ENCODE results near the gene KHK.

KHK gene

GRCh38 chr2:27042159-27042661, 44.4 kb upstream of the KHK start:
- no peak for DNase-seq (ENCODE audit: low read depth, low spot score)
- no peaks in the 10 kb centered on the region for H3K4me1 ChIP-seq (ENCODE audit: insufficient read depth, insufficient read length)
- H3K9ac ChIP-seq (ENCODE audit: insufficient read length, low read depth) = no peak overlapping the region
- no peak overlapping the region for H3K4me3 ChIP-seq (ENCODE audit: insufficient read length, low read depth)
- no peaks in the 10 kb centered on the region for H3K9me3 ChIP-seq (ENCODE audit: insufficient read depth, low read length)
- no peak for TF ChIP-seq YY1 (IDR thresholded peaks at IDR 0.05; ENCODE audit: insufficient read depth, insufficient read length)
- no peak for TF ChIP-seq ZNF274 (IDR thresholded peaks at IDR 0.05; ENCODE audit: low read depth, low read length)
- no peak for TF ChIP-seq SUZ12 (IDR thresholded peaks at IDR 0.05; ENCODE audit: extremely low read depth, insufficient read depth, insufficient read length)
- H3K36me3 ChIP-seq (ENCODE audit: insufficient read depth, insufficient read length, low read length) = peaks cover 59% of the 10 kb centered on the region
- no peaks in the 10 kb centered on the region for H3K27me3 ChIP-seq (ENCODE audit: insufficient read depth, insufficient read length)

- DNase-seq (ENCODE audit: low read depth, low spot score) = no peak
Measured at GRCh38 chr2:27042985-27043634, 43.5 kb upstream of the KHK start.

GRCh38 chr2:27049422-27050280, 36.9 kb upstream of the KHK start:
- peak overlapping the region; percentile 71 for H3K9ac ChIP-seq (ENCODE audit: insufficient read length, low read depth)
- no peaks in the 10 kb centered on the region for H3K27me3 ChIP-seq (ENCODE audit: insufficient read depth, insufficient read length)
- DNase-seq (ENCODE audit: low read depth, low spot score) = peak; percentile 22
- H3K4me3 ChIP-seq (ENCODE audit: insufficient read length, low read depth) = peak overlapping the region; percentile 65
- peaks cover 2% of the 10 kb centered on the region for H3K4me1 ChIP-seq (ENCODE audit: insufficient read depth, insufficient read length)
- H3K36me3 ChIP-seq (ENCODE audit: insufficient read depth, insufficient read length, low read length) = peaks cover 20% of the 10 kb centered on the region
- H3K9me3 ChIP-seq (ENCODE audit: insufficient read depth, low read length) = no peaks in the 10 kb centered on the region
- TF ChIP-seq YY1 (IDR thresholded peaks at IDR 0.05; ENCODE audit: insufficient read depth, insufficient read length) (no peak), ZNF274 (IDR thresholded peaks at IDR 0.05; ENCODE audit: low read depth, low read length) (no peak), SUZ12 (IDR thresholded peaks at IDR 0.05; ENCODE audit: extremely low read depth, insufficient read depth, insufficient read length) (no peak)

More at GRCh38 chr2:27042985-27043634, 43.5 kb upstream of the KHK start:
- H3K27me3 ChIP-seq (ENCODE audit: insufficient read depth, insufficient read length) = no peaks in the 10 kb centered on the region
- H3K9ac ChIP-seq (ENCODE audit: insufficient read length, low read depth) = no peak overlapping the region
- H3K4me3 ChIP-seq (ENCODE audit: insufficient read length, low read depth) = no peak overlapping the region
- H3K9me3 ChIP-seq (ENCODE audit: insufficient read depth, low read length) = no peaks in the 10 kb centered on the region
- TF ChIP-seq ZNF274 (IDR thresholded peaks at IDR 0.05; ENCODE audit: low read depth, low read length) (no peak), SUZ12 (IDR thresholded peaks at IDR 0.05; ENCODE audit: extremely low read depth, insufficient read depth, insufficient read length) (no peak), YY1 (IDR thresholded peaks at IDR 0.05; ENCODE audit: insufficient read depth, insufficient read length) (no peak)
- peaks cover 50% of the 10 kb centered on the region for H3K36me3 ChIP-seq (ENCODE audit: insufficient read depth, insufficient read length, low read length)
- H3K4me1 ChIP-seq (ENCODE audit: insufficient read depth, insufficient read length) = no peaks in the 10 kb centered on the region

GRCh38 chr2:27050281-27050995, 36.1 kb upstream of the KHK start:
- Histone ChIP-seq H3K9me3 (ENCODE audit: insufficient read depth, low read length) (no peaks in the 10 kb centered on the region), H3K27me3 (ENCODE audit: insufficient read depth, insufficient read length) (no peaks in the 10 kb centered on the region), H3K9ac (ENCODE audit: insufficient read length, low read depth) (peak overlapping the region; percentile 71), H3K36me3 (ENCODE audit: insufficient read depth, insufficient read length, low read length) (peaks cover 28% of the 10 kb centered on the region), H3K4me3 (ENCODE audit: insufficient read length, low read depth) (peak overlapping the region; percentile 65), H3K4me1 (ENCODE audit: insufficient read depth, insufficient read length) (peaks cover 2% of the 10 kb centered on the region)
- peak; percentile 88 for DNase-seq (ENCODE audit: low read depth, low spot score)
- TF ChIP-seq ZNF274 (IDR thresholded peaks at IDR 0.05; ENCODE audit: low read depth, low read length) (no peak), YY1 (IDR thresholded peaks at IDR 0.05; ENCODE audit: insufficient read depth, insufficient read length) (no peak)

GRCh38 chr2:27050996-27051901, 35.3 kb upstream of the KHK start, which contains the start of gene AGBL5:
AGBL5 (plus strand) TSS chr2:27051668; CDS start chr2:27052959, 1,291 bp downstream.
- peak within 1 kb of the TSS; percentile 89 for H3K9ac ChIP-seq (ENCODE audit: insufficient read length, low read depth)
- H3K4me3 ChIP-seq (ENCODE audit: insufficient read length, low read depth) = peak within 1 kb of the TSS; percentile 85
- H3K27me3 ChIP-seq (ENCODE audit: insufficient read depth, insufficient read length) = no peaks in the 10 kb centered on the region
- TF ChIP-seq SUZ12 (IDR thresholded peaks at IDR 0.05; ENCODE audit: extremely low read depth, insufficient read depth, insufficient read length) (no peak), ZNF274 (IDR thresholded peaks at IDR 0.05; ENCODE audit: low read depth, low read length) (no peak), YY1 (IDR thresholded peaks at IDR 0.05; ENCODE audit: insufficient read depth, insufficient read length) (no peak)
- peaks cover 36% of the 10 kb centered on the region for H3K36me3 ChIP-seq (ENCODE audit: insufficient read depth, insufficient read length, low read length)
- H3K9me3 ChIP-seq (ENCODE audit: insufficient read depth, low read length) = no peaks in the 10 kb centered on the region
- peaks cover 2% of the 10 kb centered on the region for H3K4me1 ChIP-seq (ENCODE audit: insufficient read depth, insufficient read length)
- peak; percentile 83 for DNase-seq (ENCODE audit: low read depth, low spot score)

- peaks cover 2% of the 10 kb centered on the region for H3K4me1 ChIP-seq (ENCODE audit: insufficient read depth, insufficient read length)
- no peak for DNase-seq (ENCODE audit: low read depth, low spot score)
Measured at GRCh38 chr2:27051902-27052645, 34.5 kb upstream of the KHK start.

More at GRCh38 chr2:27051902-27052645, 34.5 kb upstream of the KHK start:
- TF ChIP-seq ZNF274 (IDR thresholded peaks at IDR 0.05; ENCODE audit: low read depth, low read length) (no peak), SUZ12 (IDR thresholded peaks at IDR 0.05; ENCODE audit: extremely low read depth, insufficient read depth, insufficient read length) (no peak), YY1 (IDR thresholded peaks at IDR 0.05; ENCODE audit: insufficient read depth, insufficient read length) (no peak)
- peak overlapping the region; percentile 89 for H3K9ac ChIP-seq (ENCODE audit: insufficient read length, low read depth)
- no peaks in the 10 kb centered on the region for H3K27me3 ChIP-seq (ENCODE audit: insufficient read depth, insufficient read length)
- H3K9me3 ChIP-seq (ENCODE audit: insufficient read depth, low read length) = no peaks in the 10 kb centered on the region
- peaks cover 44% of the 10 kb centered on the region for H3K36me3 ChIP-seq (ENCODE audit: insufficient read depth, insufficient read length, low read length)
- H3K4me3 ChIP-seq (ENCODE audit: insufficient read length, low read depth) = peak overlapping the region; percentile 85
